GM21576 (cell line): Measurements from ENCODE around the gene HNRNPM.

Experiments used
- ATAC-seq: cut with Tn5 transposase; IDR thresholded peaks from one replicate; pipeline ENCODE4 v1.9.1; 2021; ENCODE audit warnings: mild to moderate bottlenecking, moderate library complexity; ENCODE audit not compliant: unreplicated experiment

The HNRNPM gene

DNA sequence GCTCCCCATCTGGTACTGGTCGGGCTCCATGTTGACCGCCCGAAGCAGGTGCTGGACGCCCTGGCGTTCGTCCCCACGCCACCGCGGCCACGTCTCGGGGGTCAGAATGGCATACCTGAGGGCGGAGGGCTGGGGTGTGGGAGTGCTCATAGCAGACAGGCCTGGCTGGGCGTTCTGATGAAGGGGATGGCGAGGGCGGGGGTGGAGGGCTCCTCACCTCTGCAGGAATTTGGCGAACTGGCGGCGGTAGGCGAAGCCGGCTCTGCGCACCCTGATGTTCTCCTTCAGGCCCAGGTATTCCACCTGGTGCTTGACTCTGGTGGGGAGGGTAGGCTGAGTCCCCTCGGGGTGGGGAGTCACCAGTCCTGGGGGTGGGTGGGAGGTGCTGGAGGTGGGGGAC, 91.5 kb downstream of the HNRNPM start:
- no peak for ATAC-seq

DNA sequence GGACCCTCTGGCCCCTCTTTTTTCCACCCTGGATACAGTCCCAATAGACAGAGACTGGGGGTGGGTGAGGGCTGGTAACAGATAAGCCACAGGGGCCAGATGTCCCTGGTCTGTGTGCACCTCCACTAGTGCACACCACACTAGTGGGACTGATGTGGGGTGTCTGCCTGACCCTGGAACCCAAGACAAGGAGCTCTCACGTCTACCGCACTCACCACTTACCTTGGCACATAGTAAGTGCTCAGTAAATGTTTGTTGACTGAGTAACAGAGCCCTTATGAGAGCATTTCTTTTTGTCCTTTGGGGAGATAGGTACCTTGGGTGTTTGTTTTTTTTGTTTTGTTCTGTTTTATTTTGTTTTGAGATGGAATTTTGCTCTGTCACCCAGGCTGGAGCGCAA, 92.3 kb downstream of the HNRNPM start:
- ATAC-seq = no peak
